HT1080 (cell line): Measurements from ENCODE around the gene DLX1. TPM values are rescaled to one million over a fixed set of nuclear protein-coding genes. Genes with fewer than 3 reads are reported as not detected.
A peak's percentile ranks its signal among the peaks of the same experiment; 100 is the strongest.
"Not testable (repeated sequence)": the region's sequence is repeated elsewhere in the genome, so short reads cannot be mapped to it uniquely, and the experiment has no call there.

Experiments used
- DNase-seq: peaks from one replicate; pipeline ENCODE4 v3.0.0-alpha.2; 2015; ENCODE audit warnings: low read depth
- total RNA-seq: library from RNA; depleted of rRNA; stranded (reverse); fragments of >200 nt; shearing (Covaris generic); gene quantifications from 2 replicates; pipeline ENCODE4 v1.2.3, GENCODE V29; 2014; rRNA removed

The DLX1 gene
- total RNA-seq, 1 experiment from 2014 or later, result 9.7 TPM

- no peak for DNase-seq
These were observed 24.1 kb downstream of the DLX1 start for GRCh38 chr2:172109256-172109987.

GRCh38 chr2:172109988-172110811 is 24.9 kb downstream of the DLX1 start:
- DNase-seq, result no peak

DNA sequence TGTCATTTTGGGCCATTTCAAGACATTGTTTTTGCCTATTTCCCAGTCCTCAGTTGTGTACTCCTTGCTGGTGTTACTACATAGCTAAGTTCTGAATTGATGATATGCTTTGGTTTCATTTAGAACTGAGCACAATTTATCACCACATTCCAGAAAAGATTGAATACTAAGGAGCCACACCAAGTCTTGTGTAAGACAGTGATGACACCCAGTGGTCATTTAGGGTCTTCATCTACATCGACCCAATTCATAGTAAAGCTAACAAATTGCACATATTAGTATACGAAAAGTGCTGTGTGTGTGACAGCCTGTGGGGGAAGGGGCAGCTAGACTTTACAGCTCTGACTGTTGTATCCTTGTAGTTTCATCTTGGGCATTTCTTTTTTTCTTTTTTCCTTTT is 28.3 kb downstream of the DLX1 start:
- peak; percentile 56 for DNase-seq

DNA sequence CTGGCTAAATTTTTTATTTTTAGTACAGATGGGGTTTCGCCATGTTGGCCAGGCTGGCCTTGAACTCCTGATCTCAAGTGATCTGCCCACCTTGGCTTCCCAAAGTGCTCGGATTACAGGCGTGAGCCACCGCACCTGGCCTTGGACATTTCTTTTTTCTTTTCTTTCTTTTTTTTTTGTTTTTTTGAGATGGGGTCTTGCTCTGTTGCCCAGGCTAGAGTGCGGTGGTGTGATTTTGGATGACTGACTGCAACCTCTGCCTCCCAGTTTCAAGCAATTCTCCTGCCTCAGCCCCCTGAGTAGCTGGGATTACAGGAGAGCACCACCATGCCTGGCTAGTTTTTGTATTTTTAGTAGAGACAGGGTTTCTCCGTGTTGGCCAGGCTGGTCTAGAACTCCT is 28.9 kb downstream of the DLX1 start:
- DNase-seq, result not testable (repeated sequence)

DNA sequence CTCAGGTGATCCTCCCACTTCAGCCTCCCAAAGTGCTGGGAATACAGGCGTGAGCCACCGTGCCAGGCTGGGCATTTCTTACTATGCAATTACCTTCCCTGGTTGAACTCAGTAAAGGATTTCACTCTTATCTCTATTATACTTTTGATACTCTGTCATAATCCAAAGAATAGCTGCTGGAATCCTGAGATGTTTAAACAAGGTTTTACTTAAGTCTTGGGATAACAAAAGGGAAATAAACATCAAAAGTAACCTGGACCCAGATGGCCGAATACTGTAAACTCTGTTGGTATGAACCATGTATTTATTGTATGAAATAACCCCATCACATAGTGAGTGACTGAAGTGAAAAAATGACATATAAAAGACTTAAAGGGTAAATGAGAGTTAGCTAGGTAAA is 29.3 kb downstream of the DLX1 start:
- no peak for DNase-seq

DNA sequence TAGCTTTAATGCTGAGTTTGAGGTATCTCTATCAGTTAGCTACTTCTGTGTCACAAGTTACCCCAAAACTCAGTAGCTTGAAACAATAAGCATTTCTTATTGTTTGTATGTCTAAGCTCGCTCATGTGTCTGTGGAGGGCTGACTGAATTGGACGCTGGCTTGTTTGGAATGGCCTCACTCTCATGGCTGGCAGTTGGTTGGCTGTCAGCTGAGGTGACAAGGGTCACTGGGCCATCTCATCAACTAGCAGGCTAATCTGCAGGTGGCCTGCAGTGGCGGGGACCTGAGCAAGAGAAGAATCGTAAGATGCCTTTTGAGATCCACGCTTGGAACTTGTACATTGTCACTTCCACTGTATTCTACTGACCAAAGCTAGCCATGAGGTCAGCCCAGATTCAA is 30.8 kb downstream of the DLX1 start:
- DNase-seq, result no peak

GRCh38 chr2:172119089-172119488 is 33.8 kb downstream of the DLX1 start:
- peak; percentile 81 for DNase-seq

DNA sequence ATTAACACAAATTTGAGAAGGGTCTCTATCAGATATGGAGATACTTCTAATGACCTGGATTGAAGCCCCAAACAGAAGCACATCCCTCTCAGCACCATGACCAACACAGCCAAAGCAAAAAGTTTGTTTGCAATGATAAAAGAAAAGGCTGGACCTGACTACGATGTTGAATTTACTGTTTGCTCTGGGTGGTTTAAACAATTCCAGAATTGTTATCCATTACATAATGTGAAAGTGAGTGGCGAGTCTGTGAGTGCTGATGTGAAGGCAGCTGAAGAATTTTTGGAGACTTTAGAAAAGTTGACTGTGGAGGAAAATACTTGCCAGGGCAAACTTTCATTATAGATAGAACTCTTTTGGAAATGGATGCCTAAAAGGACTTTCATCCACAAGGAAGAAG is 34.8 kb downstream of the DLX1 start:
- DNase-seq, result no peak

DNA sequence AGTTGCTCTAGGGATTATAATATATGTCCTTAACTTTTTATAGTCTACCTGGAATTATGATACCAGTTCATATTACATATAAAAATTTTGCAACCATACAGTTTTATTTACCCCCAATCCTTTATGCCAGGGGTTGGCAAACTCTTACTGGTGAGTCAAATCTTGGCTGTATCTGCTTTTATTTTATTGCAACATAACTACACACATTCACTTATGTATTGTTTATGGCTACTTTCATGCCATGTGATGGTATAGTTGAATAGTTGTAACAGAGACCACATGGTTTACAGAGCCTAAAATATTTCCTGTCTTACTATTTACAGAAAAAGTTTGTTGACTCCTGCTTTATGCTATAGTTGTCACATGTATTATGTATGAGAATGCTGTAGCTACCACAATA is 43.2 kb downstream of the DLX1 start:
- DNase-seq, result no peak

GRCh38 chr2:172129404-172129803 is 44.1 kb downstream of the DLX1 start:
- no peak for DNase-seq

- no peak for DNase-seq
These were observed 46.6 kb downstream of the DLX1 start for GRCh38 chr2:172131713-172132555.

- DNase-seq, result no peak
These were observed 49.0 kb downstream of the DLX1 start for GRCh38 chr2:172134270-172134669.

- DNase-seq, result no peak
These were observed 50.1 kb downstream of the DLX1 start for GRCh38 chr2:172135446-172135845.

DNA sequence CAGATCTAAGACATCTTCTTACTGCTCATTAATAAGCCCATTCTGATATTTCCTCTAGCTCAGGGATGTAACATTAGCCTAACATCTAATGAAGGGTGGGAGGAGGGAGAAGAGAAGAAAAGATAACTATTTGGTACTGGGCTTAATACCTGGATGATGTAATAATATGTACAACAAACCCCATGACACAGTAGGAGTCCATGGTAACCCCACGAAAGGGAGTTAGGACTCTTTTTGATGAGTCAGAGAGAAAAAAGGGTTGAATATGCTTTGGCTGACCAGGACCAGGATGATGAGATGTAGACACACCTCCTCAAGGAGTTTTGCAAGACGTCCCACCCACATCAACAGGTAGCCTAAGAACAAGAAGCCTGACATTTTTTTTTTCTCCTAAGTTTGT is 51.8 kb downstream of the DLX1 start:
- DNase-seq, result no peak

GRCh38 chr2:172137943-172138342 is 52.6 kb downstream of the DLX1 start:
- DNase-seq, result no peak

GRCh38 chr2:172138727-172139126 is 53.4 kb downstream of the DLX1 start:
- not testable (repeated sequence) for DNase-seq

Other genes with a start within 250 kb of the DLX1 start
- gene SLC25A12, start 191.3 kb upstream of the DLX1 start, total RNA-seq, result 22.7 and 26.9 TPM in 2 replicates
- gene HAT1, start 163.0 kb upstream of the DLX1 start, total RNA-seq, result 76.0 and 85.5 TPM in 2 replicates
- gene METAP1D, start 85.6 kb upstream of the DLX1 start, total RNA-seq, result 9.5 and 10.7 TPM in 2 replicates
- 0.53 and 1.1 TPM in 2 replicates for gene DLX2, start 17.4 kb downstream of the DLX1 start, total RNA-seq